ENCODE results near the gene CALHM5.

GRCh38 chr6:116461932-116462885 lies 49.2 kb upstream of the CALHM5 start:
- TF ChIP-seq CTCF (IDR thresholded peaks at IDR 0.05) (no peak), POLR2A (IDR thresholded peaks at IDR 0.05) (no peak)

Data from thyroid gland (tissue), 4 donors.